ENCODE results near the gene PAIP1.

- TF ChIP-seq CTCF (IDR thresholded peaks at IDR 0.05) (no peak), POLR2A (IDR thresholded peaks at IDR 0.05) (no peak)
These were observed 71.5 kb downstream of the PAIP1 start for GRCh38 chr5:43485406-43485805.
